Measurements from ENCODE around the gene EEF1A2. TPM values are rescaled to one million over a fixed set of nuclear protein-coding genes. Genes with fewer than 3 reads are reported as not detected.

The EEF1A2 gene
- total RNA-seq, 1 experiment from 2014 or later, result 32.0 TPM

- DNase-seq, result peak in 1 of 2 experiments; percentile 47
- Mint-ChIP-seq H3K36me3 (ENCODE audit: insufficient read depth, unreplicated experiment) (no peaks in the 10 kb centered on the region), H3K9me3 (ENCODE audit: unreplicated experiment) (no peaks in the 10 kb centered on the region), H3K27ac (ENCODE audit: unreplicated experiment) (no peak overlapping the region), H3K4me3 (ENCODE audit: unreplicated experiment) (peak overlapping the region; percentile 66), H3K27me3 (ENCODE audit: insufficient read depth, unreplicated experiment) (no peaks in the 10 kb centered on the region), H3K4me1 (ENCODE audit: low read depth, unreplicated experiment) (no peaks in the 10 kb centered on the region)
- POLR2A ChIA-PET, result no interaction called here
- no TSS peak for BruUV-seq (replicated peaks)
- H3K9me3 ChIP-seq, result no peaks in the 10 kb centered on the region
- CTCF ChIA-PET, result no interaction called here
- peaks cover 6% of the 10 kb centered on the region; the same call in 1 of the 2 replicates for H3K4me1 ChIP-seq
- no peak overlapping the region for H3K4me3 ChIP-seq (ENCODE audit: low read depth, low read length)
- intact Hi-C loops (cut with micrococcal nuclease; ENCODE audit: unreplicated experiment), result no loop called here
- H3K27me3 ChIP-seq (replicated peaks; ENCODE audit: control insufficient read depth, insufficient read depth, low read length), result no peaks in the 10 kb centered on the region
- no peak for TF ChIP-seq CTCF (IDR thresholded peaks at IDR 0.05; ENCODE audit: insufficient read depth in 1 of 2, low read depth in 1 of 2, low read length in 1 of 2, severe bottlenecking in 1 of 2, unreplicated experiment in 1 of 2)
- no peaks in the 10 kb centered on the region for H3K36me3 ChIP-seq (ENCODE audit: control insufficient read depth, insufficient read depth, low read length)
These were observed 2.3 kb upstream of the EEF1A2 start for GRCh38 chr20:63500902-63501817.

- Mint-ChIP-seq H3K36me3 (ENCODE audit: insufficient read depth, unreplicated experiment) (no peaks in the 10 kb centered on the region), H3K4me1 (ENCODE audit: low read depth, unreplicated experiment) (no peaks in the 10 kb centered on the region), H3K4me3 (ENCODE audit: unreplicated experiment) (peak overlapping the region; percentile 66), H3K9me3 (ENCODE audit: unreplicated experiment) (no peaks in the 10 kb centered on the region), H3K27ac (ENCODE audit: unreplicated experiment) (no peak overlapping the region), H3K27me3 (ENCODE audit: insufficient read depth, unreplicated experiment) (no peaks in the 10 kb centered on the region)
- Histone ChIP-seq H3K36me3 (ENCODE audit: control insufficient read depth, insufficient read depth, low read length) (no peaks in the 10 kb centered on the region), H3K4me3 (ENCODE audit: low read depth, low read length) (no peak overlapping the region), H3K9me3 (no peaks in the 10 kb centered on the region), H3K27me3 (replicated peaks; ENCODE audit: control insufficient read depth, insufficient read depth, low read length) (no peaks in the 10 kb centered on the region), H3K4me1 (peaks cover 6% of the 10 kb centered on the region; the same call in 1 of the 2 replicates)
- intact Hi-C loops (cut with micrococcal nuclease; ENCODE audit: unreplicated experiment), result no loop called here
- ChIA-PET POLR2A (no interaction called here), CTCF (no interaction called here)
- BruUV-seq (replicated peaks), result no TSS peak
- no peak for TF ChIP-seq CTCF (IDR thresholded peaks at IDR 0.05; ENCODE audit: insufficient read depth in 1 of 2, low read depth in 1 of 2, low read length in 1 of 2, severe bottlenecking in 1 of 2, unreplicated experiment in 1 of 2)
- DNase-seq, result peak in 1 of 2 experiments; percentile 47
These were observed 1.4 kb upstream of the EEF1A2 start for GRCh38 chr20:63500151-63500901.

GRCh38 chr20:63499338-63499969 is 571 bp upstream of the EEF1A2 start:
- no peaks in the 10 kb centered on the region for H3K36me3 Mint-ChIP-seq (ENCODE audit: insufficient read depth, unreplicated experiment)
- intact Hi-C loops (cut with micrococcal nuclease; ENCODE audit: unreplicated experiment), result no loop called here
- POLR2A ChIA-PET, result no interaction called here
- Histone ChIP-seq H3K4me3 (ENCODE audit: low read depth, low read length) (peak overlapping the region; percentile 58), H3K27me3 (replicated peaks; ENCODE audit: control insufficient read depth, insufficient read depth, low read length) (no peaks in the 10 kb centered on the region), H3K4me1 (peaks cover 6% of the 10 kb centered on the region; the same call in 1 of the 2 replicates), H3K36me3 (ENCODE audit: control insufficient read depth, insufficient read depth, low read length) (no peaks in the 10 kb centered on the region), H3K9me3 (no peaks in the 10 kb centered on the region)
- DNase-seq, result peak in 1 of 2 experiments; percentile 50
- H3K4me1 Mint-ChIP-seq (ENCODE audit: low read depth, unreplicated experiment), result no peaks in the 10 kb centered on the region
- no peak for TF ChIP-seq CTCF (IDR thresholded peaks at IDR 0.05; ENCODE audit: insufficient read depth in 1 of 2, low read depth in 1 of 2, low read length in 1 of 2, severe bottlenecking in 1 of 2, unreplicated experiment in 1 of 2)
- no peak overlapping the region for H3K27ac Mint-ChIP-seq (ENCODE audit: unreplicated experiment)
- no peaks in the 10 kb centered on the region for H3K27me3 Mint-ChIP-seq (ENCODE audit: insufficient read depth, unreplicated experiment)
- no peaks in the 10 kb centered on the region for H3K9me3 Mint-ChIP-seq (ENCODE audit: unreplicated experiment)
- peak overlapping the region; percentile 66 for H3K4me3 Mint-ChIP-seq (ENCODE audit: unreplicated experiment)
- BruUV-seq (replicated peaks), result no TSS peak
- CTCF ChIA-PET, result no interaction called here

Measured in Caco-2 (cell line).